MM.1S (cell line): ENCODE results near the gene ESPL1.

Experiments
- EZH2 ChIP-seq: fragments of 300-600 bp; sonication (generic); optimal IDR thresholded peaks from 2 replicates; pipeline ENCODE3; 2017; ENCODE audit warnings: low read depth, mild to moderate bottlenecking, antibody characterized with exemption, low read length, mixed read lengths
- EZH2phosphoT487 ChIP-seq: fragments of 300-600 bp; sonication (generic); IDR thresholded peaks from 2 replicates; pipeline ENCODE4 v1.6.1; 2018; ENCODE audit warnings: antibody characterized with exemption, low read length
- TF ChIP-seq, protein P1 (sequence below): fragments of 300-600 bp; sonication (generic); IDR thresholded peaks from 2 replicates; pipeline ENCODE4 v1.5.1; 2016; ENCODE audit warnings: antibody characterized with exemption, low read length, mixed read lengths

DNA sequence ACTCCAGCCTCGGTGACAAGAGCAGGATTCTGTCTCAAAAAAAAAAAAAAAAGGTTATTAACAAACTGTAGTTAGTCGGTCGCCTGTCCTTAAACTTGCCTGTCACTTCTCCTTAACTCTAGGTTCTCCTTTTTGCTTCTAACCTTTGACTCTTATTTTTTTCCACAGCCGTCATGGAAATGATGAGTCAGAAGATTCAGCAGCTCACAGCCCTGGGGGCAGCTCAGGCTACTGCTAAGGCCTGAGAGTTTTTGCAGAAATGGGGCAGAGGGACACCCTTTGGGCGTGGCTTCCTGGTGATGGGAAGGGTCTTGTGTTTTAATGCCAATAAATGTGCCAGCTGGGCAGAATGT lies 31.0 kb downstream of the ESPL1 start:
- TF ChIP-seq EZH2 (no peak), EZH2phosphoT487 (no peak)
- TF ChIP-seq, protein P1, sequence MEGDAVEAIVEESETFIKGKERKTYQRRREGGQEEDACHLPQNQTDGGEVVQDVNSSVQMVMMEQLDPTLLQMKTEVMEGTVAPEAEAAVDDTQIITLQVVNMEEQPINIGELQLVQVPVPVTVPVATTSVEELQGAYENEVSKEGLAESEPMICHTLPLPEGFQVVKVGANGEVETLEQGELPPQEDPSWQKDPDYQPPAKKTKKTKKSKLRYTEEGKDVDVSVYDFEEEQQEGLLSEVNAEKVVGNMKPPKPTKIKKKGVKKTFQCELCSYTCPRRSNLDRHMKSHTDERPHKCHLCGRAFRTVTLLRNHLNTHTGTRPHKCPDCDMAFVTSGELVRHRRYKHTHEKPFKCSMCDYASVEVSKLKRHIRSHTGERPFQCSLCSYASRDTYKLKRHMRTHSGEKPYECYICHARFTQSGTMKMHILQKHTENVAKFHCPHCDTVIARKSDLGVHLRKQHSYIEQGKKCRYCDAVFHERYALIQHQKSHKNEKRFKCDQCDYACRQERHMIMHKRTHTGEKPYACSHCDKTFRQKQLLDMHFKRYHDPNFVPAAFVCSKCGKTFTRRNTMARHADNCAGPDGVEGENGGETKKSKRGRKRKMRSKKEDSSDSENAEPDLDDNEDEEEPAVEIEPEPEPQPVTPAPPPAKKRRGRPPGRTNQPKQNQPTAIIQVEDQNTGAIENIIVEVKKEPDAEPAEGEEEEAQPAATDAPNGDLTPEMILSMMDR = no peak
